ENCODE results near the gene ZSWIM6.

ZSWIM6 gene

DNA sequence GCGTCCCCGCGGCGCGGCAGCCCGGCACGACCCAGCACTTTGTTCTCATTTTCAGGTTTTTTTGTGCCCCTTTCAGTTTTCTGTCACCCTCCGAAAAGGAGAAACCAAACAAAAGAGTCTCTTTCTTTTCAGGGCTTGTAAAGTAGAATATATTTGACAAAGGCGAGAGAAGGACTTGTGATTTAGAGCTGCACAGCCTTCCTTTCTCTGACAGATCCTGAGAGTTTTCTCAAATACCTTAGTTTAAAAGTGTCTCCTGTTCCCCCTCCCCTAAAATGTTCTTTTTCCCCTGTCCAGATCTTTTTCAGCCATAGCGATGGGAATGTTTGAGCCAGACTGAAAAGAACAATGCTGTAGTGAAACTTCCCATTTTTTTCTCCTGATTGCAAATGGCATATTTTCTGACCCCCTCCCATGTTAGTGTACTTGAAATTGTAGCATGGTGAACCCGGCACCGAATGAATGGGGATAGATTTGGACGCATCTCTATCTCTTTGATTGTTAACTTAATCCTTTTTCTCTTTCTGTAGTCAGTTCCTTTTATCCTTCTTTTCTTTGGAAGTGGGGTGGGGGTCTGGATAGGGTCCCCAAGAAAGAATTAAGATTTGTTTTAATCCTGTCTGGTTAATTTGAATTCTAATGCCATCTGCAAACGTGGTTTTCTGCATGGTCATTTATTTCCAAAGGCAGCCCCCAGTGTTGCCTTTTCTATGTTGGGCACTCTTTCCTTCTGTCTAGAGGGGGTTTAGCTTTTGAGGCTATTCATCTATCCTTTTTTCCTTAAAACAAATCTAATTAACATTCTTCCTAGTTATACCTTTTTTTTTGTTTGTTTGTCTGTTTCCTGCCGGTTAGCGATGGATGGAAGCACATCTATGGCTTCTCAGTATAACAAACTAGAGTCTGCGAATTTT lies 2.2 kb downstream of the ZSWIM6 start:
- peak overlapping the region; percentile 33; the same call in 1 of the 2 replicates for H3K27ac ChIP-seq
- TF ChIP-seq, protein P1, sequence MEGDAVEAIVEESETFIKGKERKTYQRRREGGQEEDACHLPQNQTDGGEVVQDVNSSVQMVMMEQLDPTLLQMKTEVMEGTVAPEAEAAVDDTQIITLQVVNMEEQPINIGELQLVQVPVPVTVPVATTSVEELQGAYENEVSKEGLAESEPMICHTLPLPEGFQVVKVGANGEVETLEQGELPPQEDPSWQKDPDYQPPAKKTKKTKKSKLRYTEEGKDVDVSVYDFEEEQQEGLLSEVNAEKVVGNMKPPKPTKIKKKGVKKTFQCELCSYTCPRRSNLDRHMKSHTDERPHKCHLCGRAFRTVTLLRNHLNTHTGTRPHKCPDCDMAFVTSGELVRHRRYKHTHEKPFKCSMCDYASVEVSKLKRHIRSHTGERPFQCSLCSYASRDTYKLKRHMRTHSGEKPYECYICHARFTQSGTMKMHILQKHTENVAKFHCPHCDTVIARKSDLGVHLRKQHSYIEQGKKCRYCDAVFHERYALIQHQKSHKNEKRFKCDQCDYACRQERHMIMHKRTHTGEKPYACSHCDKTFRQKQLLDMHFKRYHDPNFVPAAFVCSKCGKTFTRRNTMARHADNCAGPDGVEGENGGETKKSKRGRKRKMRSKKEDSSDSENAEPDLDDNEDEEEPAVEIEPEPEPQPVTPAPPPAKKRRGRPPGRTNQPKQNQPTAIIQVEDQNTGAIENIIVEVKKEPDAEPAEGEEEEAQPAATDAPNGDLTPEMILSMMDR (conservative IDR thresholded peaks at IDR 0.05), result no peak
- no peak for TF ChIP-seq ZFX (IDR thresholded peaks at IDR 0.05)

DNA sequence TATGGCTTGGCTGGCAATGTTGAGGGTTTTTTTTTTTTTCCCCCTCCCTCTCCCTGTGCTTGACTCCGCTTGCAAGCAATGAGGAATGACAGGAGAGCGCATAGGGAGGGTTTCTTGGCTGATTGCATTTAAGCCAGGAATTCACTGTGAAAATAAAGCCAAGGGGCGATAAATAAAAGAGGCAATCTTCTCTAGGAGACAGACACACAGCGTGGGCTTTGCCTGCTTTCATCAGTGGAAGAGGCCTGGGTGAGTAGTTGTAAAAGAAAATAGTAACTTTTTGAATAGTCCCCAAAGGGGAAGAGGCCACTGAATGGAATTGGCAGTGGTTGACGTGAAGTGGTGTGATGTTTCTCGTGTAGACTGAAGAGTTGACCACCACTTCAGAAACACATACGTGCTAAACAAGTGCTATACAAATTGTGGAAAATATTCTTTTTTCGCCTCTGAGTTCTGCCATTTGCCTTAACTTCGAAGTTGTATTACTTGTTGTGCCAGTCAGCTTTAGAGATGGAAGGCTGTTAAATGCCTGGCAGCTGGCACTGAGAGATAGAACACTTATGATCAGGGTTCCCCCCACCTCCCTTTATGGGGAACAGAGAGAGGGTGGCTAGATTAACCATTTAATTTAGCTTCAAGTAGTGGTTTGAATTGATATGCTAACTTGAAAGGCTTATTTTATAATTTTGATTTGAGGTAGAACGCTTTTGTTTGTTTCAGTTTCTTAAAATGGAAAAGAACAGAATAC lies 3.0 kb downstream of the ZSWIM6 start:
- TF ChIP-seq ZFX (IDR thresholded peaks at IDR 0.05), result no peak
- TF ChIP-seq, protein P1 (conservative IDR thresholded peaks at IDR 0.05), result no peak
- H3K27ac ChIP-seq, result no peak overlapping the region

DNA sequence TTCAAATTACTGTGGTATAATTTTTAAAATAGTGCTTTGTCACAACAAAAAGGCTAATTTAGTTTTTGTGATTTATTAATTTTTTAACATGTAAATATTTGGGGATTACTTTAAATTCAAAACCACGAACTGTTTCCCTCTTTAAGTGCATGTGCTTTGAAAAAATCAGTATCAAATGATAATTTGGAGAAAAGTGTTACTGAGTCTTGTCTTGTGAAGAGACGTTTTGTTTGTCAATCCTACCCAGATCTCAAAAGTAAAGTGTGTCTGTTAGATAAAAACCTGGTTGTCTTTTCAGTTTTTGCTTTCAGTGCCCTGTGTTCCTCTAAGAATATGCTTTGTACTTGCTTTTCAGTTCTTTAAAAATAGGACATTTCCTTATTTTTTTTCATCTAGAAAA lies 7.7 kb downstream of the ZSWIM6 start:
- no peak for TF ChIP-seq ZFX (IDR thresholded peaks at IDR 0.05)
- TF ChIP-seq, protein P1 (conservative IDR thresholded peaks at IDR 0.05), result no peak
- H3K27ac ChIP-seq, result no peak overlapping the region

DNA sequence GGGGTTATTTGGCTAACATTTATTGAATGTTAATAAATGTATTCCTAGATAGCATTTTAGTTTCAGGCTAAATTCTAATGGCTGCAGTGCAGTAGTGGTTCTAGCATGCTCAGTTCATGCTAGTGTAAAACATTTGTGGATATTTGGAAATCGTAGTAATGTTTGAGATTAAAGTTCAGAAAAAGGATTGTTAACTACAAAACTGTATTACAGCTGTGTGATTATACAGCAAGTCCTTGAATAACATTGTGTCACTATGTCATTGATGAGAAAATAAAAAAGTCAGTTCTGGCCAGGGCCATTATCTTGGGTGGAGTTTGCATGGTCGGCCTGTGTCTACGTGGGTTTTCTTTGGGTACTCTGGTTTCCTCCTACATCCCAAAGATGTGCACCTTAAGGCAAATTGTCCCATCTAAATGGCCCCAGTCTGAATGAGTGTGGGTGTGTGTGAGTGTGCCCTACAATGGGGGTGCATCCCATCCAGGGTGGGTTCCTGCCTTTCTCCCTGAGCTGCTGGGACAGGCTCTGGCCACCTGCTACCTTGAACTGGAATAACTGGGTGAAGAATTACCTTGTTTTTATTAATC lies 8.8 kb downstream of the ZSWIM6 start:
- TF ChIP-seq, protein P1 (conservative IDR thresholded peaks at IDR 0.05), result no peak
- TF ChIP-seq ZFX (IDR thresholded peaks at IDR 0.05), result no peak
- H3K27ac ChIP-seq, result no peak overlapping the region

DNA sequence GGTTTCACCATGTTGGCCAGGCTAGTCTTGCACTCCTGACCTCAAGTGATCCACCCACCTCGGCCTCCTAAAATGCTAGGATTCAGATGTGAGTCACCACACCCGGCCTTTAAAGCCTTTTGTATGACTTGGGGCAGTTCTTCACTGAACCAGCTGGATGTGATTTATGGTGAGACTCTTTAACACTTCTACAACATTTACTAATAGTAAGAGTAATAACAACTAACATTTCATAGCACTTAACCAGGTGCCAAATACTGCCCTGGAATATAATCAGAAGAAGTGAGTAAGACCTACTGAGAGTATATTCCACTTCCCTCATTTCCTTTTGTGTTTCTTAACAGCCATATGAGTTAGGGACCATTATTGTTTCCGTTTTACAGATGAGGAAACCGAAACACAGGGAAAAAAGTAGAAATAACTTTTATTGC lies 10.0 kb downstream of the ZSWIM6 start:
- TF ChIP-seq ZFX (IDR thresholded peaks at IDR 0.05), result no peak
- TF ChIP-seq, protein P1 (conservative IDR thresholded peaks at IDR 0.05), result no peak
- no peak overlapping the region for H3K27ac ChIP-seq

DNA sequence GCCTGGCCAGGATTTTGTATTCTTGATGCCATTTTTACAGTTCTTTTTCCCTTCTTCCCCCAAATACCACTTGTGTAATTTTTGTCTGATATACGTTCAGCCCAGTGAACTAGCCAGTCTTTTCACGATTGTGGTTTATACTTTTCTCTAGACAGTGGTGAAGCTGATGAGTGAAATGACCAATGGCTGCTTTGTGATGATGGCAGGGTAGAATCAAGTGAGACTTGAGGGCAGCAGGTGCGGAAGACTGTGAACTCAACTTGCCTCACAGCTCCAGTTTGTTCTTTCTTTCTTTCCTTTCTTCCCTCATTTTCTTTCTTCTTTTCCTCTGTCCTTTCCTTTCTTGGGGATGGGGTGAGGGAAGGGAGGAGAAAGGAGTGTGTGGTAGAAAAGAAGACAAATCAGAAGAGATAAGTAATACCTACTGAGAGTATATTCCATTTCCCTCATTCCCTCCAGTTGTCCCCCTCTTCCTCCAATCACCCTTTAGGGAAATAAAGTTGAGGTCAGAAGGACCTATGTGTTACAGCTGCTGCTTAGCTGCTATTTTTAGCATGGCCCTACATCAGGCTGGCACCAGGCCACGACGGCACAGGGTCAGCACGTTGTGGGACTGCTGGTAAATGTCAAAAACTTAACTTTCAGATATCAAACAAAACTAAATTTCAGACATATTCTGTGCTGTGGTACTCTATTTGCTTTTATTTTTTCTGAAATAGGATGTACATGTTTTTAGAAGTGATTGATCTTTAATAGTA lies 12.3 kb downstream of the ZSWIM6 start:
- TF ChIP-seq, protein P1 (conservative IDR thresholded peaks at IDR 0.05), result no peak
- no peak for TF ChIP-seq ZFX (IDR thresholded peaks at IDR 0.05)

More for the DNA sequence above, 12.3 kb downstream of the ZSWIM6 start:
- no peak overlapping the region for H3K27ac ChIP-seq

Data from C4-2B (cell line).